Gastrocnemius medialis (tissue), 4 donors: ENCODE results near the gene PCGF1.

Experiments used
- POLR2A ChIP-seq, 2 donors: fragments of 450-650 bp; IDR thresholded peaks; one replicate each; pipeline ENCODE4 v1.6.1; 2017; ENCODE audit warnings: antibody characterized with exemption in 2 of 2, mild to moderate bottlenecking in 2 of 2, moderate library complexity in 2 of 2
- TF ChIP-seq, protein P1 (sequence below), 5 experiments: fragments of 450-650 bp in 3 of 5; fragments of 200-600 bp in 2 of 5; sonication (generic) in 2 of 5; IDR thresholded peaks in 4 of 5; conservative IDR thresholded peaks in 1 of 5; 1 replicate in 4 of 5; 2 replicates in 1 of 5; pipeline ENCODE4 v1.5.1; 2016 to 2019; ENCODE audit warnings: antibody characterized with exemption in 5 of 5, mild to moderate bottlenecking in 3 of 5, moderate library complexity in 3 of 5

DNA sequence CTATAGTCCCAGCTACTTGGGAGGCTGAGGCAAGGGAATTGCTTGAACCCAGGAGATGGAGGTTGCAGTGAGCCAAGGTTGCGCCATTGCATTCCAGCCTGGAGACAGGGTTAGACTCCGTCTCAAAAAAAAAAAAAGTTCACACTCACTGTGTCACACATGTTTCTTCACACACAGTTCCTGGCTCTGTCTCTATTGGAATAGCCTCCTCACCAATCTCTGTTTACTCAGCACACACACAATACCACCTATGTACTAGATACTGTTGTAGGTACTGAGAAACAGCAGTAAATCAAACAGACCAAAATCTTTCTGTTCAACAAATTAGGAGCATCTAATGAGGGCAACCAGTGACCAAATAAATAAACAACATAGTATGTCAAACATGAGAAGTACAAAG lies 21.4 kb downstream of the PCGF1 start:
- TF ChIP-seq, protein P1, sequence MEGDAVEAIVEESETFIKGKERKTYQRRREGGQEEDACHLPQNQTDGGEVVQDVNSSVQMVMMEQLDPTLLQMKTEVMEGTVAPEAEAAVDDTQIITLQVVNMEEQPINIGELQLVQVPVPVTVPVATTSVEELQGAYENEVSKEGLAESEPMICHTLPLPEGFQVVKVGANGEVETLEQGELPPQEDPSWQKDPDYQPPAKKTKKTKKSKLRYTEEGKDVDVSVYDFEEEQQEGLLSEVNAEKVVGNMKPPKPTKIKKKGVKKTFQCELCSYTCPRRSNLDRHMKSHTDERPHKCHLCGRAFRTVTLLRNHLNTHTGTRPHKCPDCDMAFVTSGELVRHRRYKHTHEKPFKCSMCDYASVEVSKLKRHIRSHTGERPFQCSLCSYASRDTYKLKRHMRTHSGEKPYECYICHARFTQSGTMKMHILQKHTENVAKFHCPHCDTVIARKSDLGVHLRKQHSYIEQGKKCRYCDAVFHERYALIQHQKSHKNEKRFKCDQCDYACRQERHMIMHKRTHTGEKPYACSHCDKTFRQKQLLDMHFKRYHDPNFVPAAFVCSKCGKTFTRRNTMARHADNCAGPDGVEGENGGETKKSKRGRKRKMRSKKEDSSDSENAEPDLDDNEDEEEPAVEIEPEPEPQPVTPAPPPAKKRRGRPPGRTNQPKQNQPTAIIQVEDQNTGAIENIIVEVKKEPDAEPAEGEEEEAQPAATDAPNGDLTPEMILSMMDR (IDR thresholded peaks at IDR 0.05 in 4 of 5, conservative IDR thresholded peaks at IDR 0.05 in 1 of 5): no peak
- TF ChIP-seq POLR2A (IDR thresholded peaks at IDR 0.05): no peak
